ENCODE results near the gene VEGFD.

VEGFD gene, protein sequence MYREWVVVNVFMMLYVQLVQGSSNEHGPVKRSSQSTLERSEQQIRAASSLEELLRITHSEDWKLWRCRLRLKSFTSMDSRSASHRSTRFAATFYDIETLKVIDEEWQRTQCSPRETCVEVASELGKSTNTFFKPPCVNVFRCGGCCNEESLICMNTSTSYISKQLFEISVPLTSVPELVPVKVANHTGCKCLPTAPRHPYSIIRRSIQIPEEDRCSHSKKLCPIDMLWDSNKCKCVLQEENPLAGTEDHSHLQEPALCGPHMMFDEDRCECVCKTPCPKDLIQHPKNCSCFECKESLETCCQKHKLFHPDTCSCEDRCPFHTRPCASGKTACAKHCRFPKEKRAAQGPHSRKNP

DNA sequence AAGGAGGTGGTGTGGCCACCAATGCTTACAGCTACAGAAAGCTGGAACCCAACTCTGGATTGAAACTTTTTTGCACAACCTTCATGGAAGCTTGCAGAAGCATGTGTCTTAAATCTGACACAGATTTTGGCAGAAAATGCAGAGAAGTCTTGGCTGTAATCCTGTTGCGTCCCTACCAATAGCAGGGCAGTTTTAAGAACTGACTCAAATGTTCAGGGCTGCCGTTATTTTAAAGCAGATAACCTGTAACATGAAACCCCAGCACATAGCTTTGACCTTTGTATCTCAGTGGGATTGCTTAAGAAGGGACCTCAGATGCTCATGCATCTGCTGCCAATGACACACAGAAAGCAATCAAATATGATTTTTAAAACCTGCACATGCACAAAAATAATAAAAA lies at the start of gene VEGFD:
Gene VEGFD (minus strand): TSS at position 110 of the 400 bp plus-strand sequence. CDS start 467 bp downstream, outside the sequence.
- no peak for DNase-seq (ENCODE audit: low read depth)

DNA sequence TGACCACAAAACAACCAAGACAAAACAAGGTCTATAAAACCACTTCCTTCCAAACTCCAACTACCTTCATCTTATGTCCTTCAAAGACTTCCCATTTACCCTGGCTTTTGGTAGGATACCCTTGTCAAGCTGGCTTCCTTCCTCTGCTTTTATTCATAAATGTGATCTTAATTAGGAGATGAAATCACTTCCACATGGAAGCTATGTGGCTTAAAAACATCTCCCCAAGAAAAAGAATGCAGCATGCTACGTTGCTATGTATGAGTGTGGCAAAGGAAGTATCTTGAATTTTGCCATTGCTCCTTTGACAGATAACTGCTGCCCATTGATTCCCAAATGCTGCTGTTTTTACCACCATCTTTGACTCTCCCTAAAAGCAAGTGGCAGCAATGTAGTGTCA lies 46.4 kb upstream of the VEGFD start:
- DNase-seq (ENCODE audit: low read depth): no peak

- DNase-seq (ENCODE audit: low read depth): no peak
These were observed 45.9 kb upstream of the VEGFD start for GRCh38 chrX:15430076-15430475.

- DNase-seq (ENCODE audit: low read depth): no peak
These were observed 40.8 kb upstream of the VEGFD start for GRCh38 chrX:15425024-15425423.

- DNase-seq (ENCODE audit: low read depth): no peak
These were observed 34.5 kb upstream of the VEGFD start for GRCh38 chrX:15418707-15419181.

DNA sequence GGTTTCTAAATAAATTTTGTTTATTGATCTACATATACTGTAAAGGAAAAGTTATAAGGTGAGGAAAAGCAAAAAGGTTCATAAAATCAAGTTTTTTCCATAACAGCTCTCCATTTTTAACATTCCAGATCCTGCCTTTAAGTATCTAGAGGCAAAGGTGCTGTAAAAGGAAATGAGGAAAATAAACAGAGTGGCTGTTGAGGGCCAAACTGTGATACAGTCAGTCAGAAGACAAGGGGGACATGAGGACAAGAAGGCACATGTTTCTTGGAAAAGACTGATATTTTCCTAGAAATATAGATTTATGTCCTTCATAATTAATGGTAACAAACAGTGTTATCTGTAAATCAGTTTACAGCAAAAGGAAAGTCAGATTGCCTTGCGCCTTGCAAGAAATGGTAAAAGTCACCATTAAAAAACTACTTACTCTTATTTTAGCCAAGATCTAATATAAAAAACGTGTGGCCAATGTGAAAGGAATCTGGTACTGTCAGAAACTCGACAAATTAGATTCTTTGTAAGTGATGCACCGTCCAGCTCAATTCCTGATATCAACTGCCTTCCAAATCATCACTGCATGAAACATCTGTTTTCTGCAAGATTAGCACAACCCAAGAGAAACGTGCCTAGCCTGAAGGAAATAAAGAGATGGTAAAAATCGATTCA lies 34.0 kb upstream of the VEGFD start:
- no peak for DNase-seq (ENCODE audit: low read depth)

GRCh38 chrX:15416133-15416993 lies 32.1 kb upstream of the VEGFD start:
- no peak for DNase-seq (ENCODE audit: low read depth)

DNA sequence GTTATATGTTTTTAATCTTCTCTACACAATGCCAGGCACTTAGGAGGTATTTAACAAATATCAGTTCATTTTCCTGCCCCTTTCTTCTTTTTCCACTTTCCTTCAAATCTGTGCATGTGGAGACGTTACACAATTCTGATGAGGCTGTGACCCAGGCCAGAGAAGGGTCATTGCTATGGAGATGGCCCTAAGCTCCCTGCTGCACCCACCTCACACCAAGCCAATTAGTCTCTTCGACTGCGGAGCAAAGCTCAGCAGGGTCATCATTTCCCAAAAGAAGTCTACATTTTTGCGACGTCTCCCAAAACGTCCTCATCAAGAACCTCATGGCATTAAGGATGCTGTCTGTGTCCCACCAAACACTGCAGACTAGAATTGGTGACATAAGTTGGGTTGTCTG lies 28.9 kb upstream of the VEGFD start:
- no peak for DNase-seq (ENCODE audit: low read depth)

DNA sequence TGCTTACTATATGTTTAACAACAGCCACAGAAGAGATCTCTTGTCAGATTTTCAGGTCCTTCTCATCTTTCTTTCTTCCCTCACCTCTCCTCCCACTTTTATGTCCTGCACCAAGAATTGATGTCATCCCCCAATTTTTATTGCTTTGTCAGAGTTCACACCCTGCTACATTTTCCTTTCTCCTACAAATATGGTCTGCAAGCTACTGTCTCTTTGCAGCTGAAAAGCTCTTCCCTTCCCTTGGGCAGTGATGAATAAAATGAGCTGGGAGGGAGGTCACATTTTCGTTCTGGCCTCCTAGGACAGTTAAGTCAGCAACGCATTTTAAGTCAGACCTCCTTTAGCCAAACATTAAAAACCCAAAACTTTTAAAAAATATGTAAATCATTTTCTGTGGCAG lies 26.7 kb upstream of the VEGFD start:
- no peak for DNase-seq (ENCODE audit: low read depth)

DNA sequence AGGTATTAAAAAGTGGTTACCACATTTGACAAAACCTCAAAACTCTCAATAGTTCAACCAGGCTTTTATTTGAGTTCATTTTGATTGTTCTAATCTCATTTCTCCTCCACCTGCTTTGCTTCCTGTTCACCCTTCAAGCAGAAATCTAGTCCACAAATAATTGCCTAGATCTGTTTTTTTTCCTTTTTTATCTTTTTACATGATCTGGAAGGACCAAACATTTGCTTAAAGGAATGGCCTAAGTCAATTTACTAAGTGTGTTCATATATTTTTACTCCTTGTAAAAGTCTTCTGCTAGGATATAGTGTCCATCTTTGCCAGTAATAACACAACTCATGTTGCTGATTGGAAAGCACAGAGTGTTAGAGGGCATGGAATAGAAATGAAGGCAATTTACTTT lies 26.2 kb upstream of the VEGFD start:
- DNase-seq (ENCODE audit: low read depth): no peak

- DNase-seq (ENCODE audit: low read depth): no peak
These were observed 21.6 kb upstream of the VEGFD start for GRCh38 chrX:15405846-15406245.

GRCh38 chrX:15404401-15405096 lies 20.3 kb upstream of the VEGFD start:
- no peak for DNase-seq (ENCODE audit: low read depth)

- DNase-seq (ENCODE audit: low read depth): no peak
These were observed 17.2 kb upstream of the VEGFD start for GRCh38 chrX:15401378-15401777.

GRCh38 chrX:15399962-15400391 lies 15.8 kb upstream of the VEGFD start:
- no peak for DNase-seq (ENCODE audit: low read depth)

- DNase-seq (ENCODE audit: low read depth): no peak
These were observed 14.7 kb upstream of the VEGFD start for GRCh38 chrX:15398874-15399273.

DNA sequence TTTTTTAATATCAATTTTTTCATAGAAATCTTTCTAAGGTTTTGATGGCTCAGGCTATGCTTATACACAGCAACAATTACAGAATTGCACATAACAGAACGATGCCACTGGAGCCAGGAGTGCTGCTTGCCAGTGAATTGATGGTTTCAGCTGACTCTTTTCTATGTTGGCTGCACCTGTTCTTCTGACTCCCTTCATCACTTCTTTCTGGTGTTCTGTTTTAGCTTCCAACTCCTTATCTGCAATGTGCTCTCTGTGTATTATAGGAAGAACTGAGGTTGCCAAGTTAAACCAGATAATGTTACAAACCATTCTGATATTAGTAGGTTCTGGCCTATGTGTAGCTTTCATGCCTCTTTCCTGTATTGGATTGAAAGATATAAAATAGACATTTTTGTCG lies 11.6 kb upstream of the VEGFD start:
- no peak for DNase-seq (ENCODE audit: low read depth)

DNA sequence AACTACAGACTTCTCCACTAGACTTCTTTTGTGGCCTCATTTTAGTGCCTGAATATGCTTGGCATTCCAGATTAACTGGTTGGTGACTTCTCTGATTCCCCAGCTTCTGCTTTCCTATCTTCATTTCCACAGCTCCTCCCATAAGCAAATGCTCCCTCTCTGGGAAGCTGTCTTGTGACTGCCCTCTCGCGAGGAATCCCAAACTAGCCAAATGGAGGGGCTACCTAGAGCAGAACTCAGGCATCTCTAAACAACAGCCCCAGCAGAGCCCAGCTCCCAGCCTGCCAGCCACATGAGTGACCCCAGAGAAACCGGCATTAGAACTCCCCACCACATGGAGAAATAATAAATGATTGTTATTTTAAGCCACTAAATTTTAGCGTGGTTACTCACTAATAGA lies 7.6 kb upstream of the VEGFD start:
- no peak for DNase-seq (ENCODE audit: low read depth)

DNA sequence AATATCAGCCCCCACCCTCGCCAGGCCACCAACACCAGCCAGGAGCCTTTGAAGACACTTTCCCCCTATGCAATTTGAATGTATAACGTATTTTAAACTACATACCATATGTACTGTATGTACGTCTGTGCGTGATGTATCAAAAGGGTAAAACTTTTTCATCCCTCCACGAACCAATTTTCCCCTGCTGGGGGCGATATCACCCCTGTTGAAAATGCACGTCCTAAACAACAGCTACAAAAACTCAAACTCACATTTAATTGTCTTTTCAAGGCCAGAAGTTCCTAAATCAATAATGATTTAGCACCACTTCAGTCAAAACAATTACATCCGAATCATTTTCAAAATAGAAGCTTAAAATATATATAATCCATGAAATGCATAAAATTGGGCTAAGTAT lies 1.4 kb downstream of the VEGFD start:
- DNase-seq (ENCODE audit: low read depth): no peak

DNA sequence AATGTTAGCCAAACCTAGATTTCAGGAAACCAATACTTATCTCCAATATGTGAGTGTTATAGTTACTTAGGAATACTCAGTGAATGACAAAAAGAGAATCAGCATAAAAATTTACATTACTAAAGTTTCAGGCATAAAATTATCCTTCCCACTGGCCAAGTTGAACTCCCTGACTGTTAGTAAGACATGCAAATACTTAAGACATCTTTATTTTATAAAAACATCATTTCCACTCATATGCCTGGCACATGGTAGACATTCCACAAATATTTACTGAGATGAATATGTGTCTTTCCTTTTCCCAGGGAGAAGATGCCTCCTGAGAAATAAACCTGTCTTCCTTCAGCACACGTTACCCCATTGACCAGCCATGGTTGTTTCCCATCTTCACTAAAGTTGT lies 7.3 kb downstream of the VEGFD start:
- no peak for DNase-seq (ENCODE audit: low read depth)

DNA sequence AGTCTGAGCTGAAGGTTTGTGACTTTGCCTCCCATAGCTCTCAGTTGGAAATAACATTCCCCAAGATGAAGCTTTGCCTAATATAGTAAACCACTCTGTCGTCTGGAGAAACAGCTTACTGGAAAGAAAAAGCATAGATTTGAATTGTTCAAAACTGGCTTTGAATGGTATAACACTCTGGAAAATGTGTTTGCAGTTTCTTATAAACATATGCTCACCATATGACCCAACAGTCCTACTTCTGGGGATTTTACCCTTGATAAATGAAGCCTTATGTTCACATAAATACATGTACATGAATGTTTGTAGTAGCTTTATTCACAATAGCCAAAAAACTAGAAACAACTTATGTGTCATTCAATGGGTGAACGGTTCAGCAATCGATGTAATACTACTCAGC lies 10.2 kb downstream of the VEGFD start:
- DNase-seq (ENCODE audit: low read depth): no peak

- DNase-seq (ENCODE audit: low read depth): no peak
These were observed 17.5 kb downstream of the VEGFD start for GRCh38 chrX:15366506-15367352.

Measured in stimulated activated CD8-positive, alpha-beta memory T cell treated with anti-CD3 and anti-CD28 coated beads, Interleukin-7, amount 100 ng/mL, for 24 hours (primary cell).